Activated B cell treated with CpG ODN at 0.5 μM for 24 hours (primary cell): ENCODE measurements around the gene SPINT4. TPM values are rescaled to one million over a fixed set of nuclear protein-coding genes. Genes with fewer than 3 reads are reported as not detected.

Experiments
- ATAC-seq: fragments of 200-7000 bp; cut with Tn5 transposase; one replicate; pipeline ENCODE4 v1.10.0; 2021; ENCODE audit warnings: low read depth, mild to moderate bottlenecking, moderate library complexity
- CTCF ChIA-PET: fragments of 350-600 bp; sonication (Branson Sonifier 250); formaldehyde crosslinking; loops from one replicate; lab custom pipeline; 2021; ENCODE audit warnings: antibody characterized with exemption; lab: Charles Lee
- POLR2A ChIA-PET: fragments of 350-600 bp; sonication (Branson Sonifier 250); formaldehyde crosslinking; loops from one replicate; lab custom pipeline; 2021; ENCODE audit warnings: antibody characterized with exemption; lab: Charles Lee
- DNase-seq: peaks from one replicate; pipeline ENCODE4 v3.0.0; 2022
- H3K27ac Mint-ChIP-seq: one replicate; pipeline ENCODE4 v1.8.0; 2020; ENCODE audit warnings: mixed read lengths
- H3K27me3 Mint-ChIP-seq: one replicate; pipeline ENCODE4 v1.8.0; 2021; ENCODE audit warnings: mixed read lengths
- H3K36me3 Mint-ChIP-seq: one replicate; pipeline ENCODE4 v1.8.0; 2021; ENCODE audit warnings: low read depth, mixed read lengths
- H3K4me1 Mint-ChIP-seq: one replicate; pipeline ENCODE4 v1.8.0; 2021; ENCODE audit warnings: mixed read lengths
- H3K4me3 Mint-ChIP-seq: one replicate; pipeline ENCODE4 v1.8.0; 2020; ENCODE audit warnings: mild to moderate bottlenecking, mixed read lengths
- H3K9me3 Mint-ChIP-seq: one replicate; pipeline ENCODE4 v1.8.0; 2020; ENCODE audit warnings: mixed read lengths
- CTCF ChIP-seq: fragments of 200-600 bp; IDR thresholded peaks from one replicate; pipeline ENCODE4 v1.8.0; 2022; ENCODE audit warnings: antibody characterized with exemption, mild to moderate bottlenecking
- intact Hi-C: fragments of 100-400 bp; cut with micrococcal nuclease; formaldehyde crosslinking; loops from one replicate; pipeline ENCODE4 v1.15.1; 2024
- total RNA-seq: library from RNA; stranded (reverse); gene quantifications from 2 replicates; pipeline ENCODE4 v1.2.3, GENCODE V29; 2022

SPINT4 gene
- total RNA-seq, 1 donor from 2014 or later, result not detected

- ATAC-seq, result no peak
- H3K9me3 Mint-ChIP-seq, result peaks cover 6% of the 10 kb centered on the region
- CTCF ChIA-PET, result no interaction called here
- POLR2A ChIA-PET, result no interaction called here
- no peaks in the 10 kb centered on the region for H3K36me3 Mint-ChIP-seq
- peaks cover 7% of the 10 kb centered on the region for H3K27me3 Mint-ChIP-seq
- H3K4me1 Mint-ChIP-seq, result no peaks in the 10 kb centered on the region
- H3K27ac Mint-ChIP-seq, result no peak overlapping the region
- H3K4me3 Mint-ChIP-seq, result no peak overlapping the region
- intact Hi-C loops, result no loop called here
- no peak for TF ChIP-seq CTCF
- no peak for DNase-seq
These were observed 4.9 kb downstream of the SPINT4 start for GRCh38 chr20:45727044-45727443.

- POLR2A ChIA-PET, result no interaction called here
- Mint-ChIP-seq H3K4me1 (no peaks in the 10 kb centered on the region), H3K27me3 (peaks cover 14% of the 10 kb centered on the region), H3K27ac (no peak overlapping the region), H3K9me3 (peaks cover 17% of the 10 kb centered on the region), H3K4me3 (no peak overlapping the region), H3K36me3 (no peaks in the 10 kb centered on the region)
- intact Hi-C loops, result no loop called here
- CTCF ChIA-PET, result no interaction called here
- no peak for TF ChIP-seq CTCF
- ATAC-seq, result no peak
- no peak for DNase-seq
These were observed 10.1 kb downstream of the SPINT4 start for GRCh38 chr20:45732199-45732598.

- POLR2A ChIA-PET, result no interaction called here
- ATAC-seq (no peak), DNase-seq (no peak)
- H3K27ac Mint-ChIP-seq, result no peak overlapping the region
- no peaks in the 10 kb centered on the region for H3K4me1 Mint-ChIP-seq
- H3K36me3 Mint-ChIP-seq, result no peaks in the 10 kb centered on the region
- intact Hi-C loops, result no loop called here
- CTCF ChIA-PET, result no interaction called here
- no peak overlapping the region for H3K4me3 Mint-ChIP-seq
- TF ChIP-seq CTCF, result no peak
- H3K27me3 Mint-ChIP-seq, result peaks cover 17% of the 10 kb centered on the region
- H3K9me3 Mint-ChIP-seq, result peaks cover 17% of the 10 kb centered on the region
These were observed 13.4 kb downstream of the SPINT4 start for GRCh38 chr20:45735552-45735951.

- Mint-ChIP-seq H3K4me3 (no peak overlapping the region), H3K9me3 (peaks cover 15% of the 10 kb centered on the region), H3K36me3 (no peaks in the 10 kb centered on the region), H3K4me1 (no peaks in the 10 kb centered on the region), H3K27ac (no peak overlapping the region), H3K27me3 (peaks cover 17% of the 10 kb centered on the region)
- intact Hi-C loops, result no loop called here
- ChIA-PET CTCF (no interaction called here), POLR2A (no interaction called here)
- TF ChIP-seq CTCF, result no peak
- DNase-seq (no peak), ATAC-seq (no peak)
These were observed 13.8 kb downstream of the SPINT4 start for GRCh38 chr20:45735988-45736387.

- H3K4me1 Mint-ChIP-seq, result no peaks in the 10 kb centered on the region
- ATAC-seq (no peak), DNase-seq (no peak)
- no peak for TF ChIP-seq CTCF
- intact Hi-C loops, result no loop called here
- H3K36me3 Mint-ChIP-seq, result no peaks in the 10 kb centered on the region
- H3K4me3 Mint-ChIP-seq, result no peak overlapping the region
- H3K27ac Mint-ChIP-seq, result no peak overlapping the region
- H3K27me3 Mint-ChIP-seq, result peaks cover 11% of the 10 kb centered on the region
- CTCF ChIA-PET, result no interaction called here
- POLR2A ChIA-PET, result no interaction called here
- H3K9me3 Mint-ChIP-seq, result no peaks in the 10 kb centered on the region
These were observed 20.4 kb downstream of the SPINT4 start for GRCh38 chr20:45742596-45742995.
